Hepatocyte (in vitro differentiated cells): ENCODE data around the gene LARP4B. TPM values are rescaled to one million over a fixed set of nuclear protein-coding genes. Genes with fewer than 3 reads are reported as not detected.

Experiments
- DNase-seq: peaks from one replicate; pipeline ENCODE4 v3.0.0-alpha.2; 2016; ENCODE audit warnings: low spot score
- H2AFZ ChIP-seq: fragments of 200-600 bp; sonication (generic); 2 replicates; pipeline ENCODE4 v1.6.0; 2016; ENCODE audit warnings: antibody characterized with exemption, mild to moderate bottlenecking
- H3K27ac ChIP-seq: fragments of 200-600 bp; sonication (generic); 2 replicates; pipeline ENCODE4 v1.5.1; 2016; ENCODE audit warnings: mild to moderate bottlenecking
- H3K27me3 ChIP-seq: fragments of 200-600 bp; sonication (generic); 2 replicates; pipeline ENCODE4 v1.6.1; 2016
- H3K36me3 ChIP-seq: fragments of 200-600 bp; sonication (generic); replicated peaks from 2 replicates; pipeline ENCODE4 v1.5.1; 2016; ENCODE audit warnings: low read depth; ENCODE audit not compliant: insufficient read depth
- H3K4me1 ChIP-seq: fragments of 200-600 bp; sonication (generic); 2 replicates; pipeline ENCODE4 v1.5.1; 2016; ENCODE audit warnings: mild to moderate bottlenecking, moderate library complexity; ENCODE audit not compliant: insufficient read depth
- H3K4me2 ChIP-seq: fragments of 200-600 bp; sonication (generic); 2 replicates; pipeline ENCODE4 v1.6.0; 2016
- H3K4me3 ChIP-seq: fragments of 200-600 bp; sonication (generic); 2 replicates; pipeline ENCODE4 v1.5.1; 2016; ENCODE audit warnings: mild to moderate bottlenecking
- H3K79me2 ChIP-seq: fragments of 200-600 bp; sonication (generic); 2 replicates; pipeline ENCODE4 v1.6.0; 2017; ENCODE audit warnings: mild to moderate bottlenecking
- H3K9me2 ChIP-seq: fragments of 200-600 bp; sonication (generic); replicated peaks from 2 replicates; pipeline ENCODE4 v1.6.0; 2017; ENCODE audit warnings: mild to moderate bottlenecking; ENCODE audit not compliant: insufficient read depth
- H3K9me3 ChIP-seq: fragments of 200-600 bp; sonication (generic); 2 replicates; pipeline ENCODE4 v1.5.1; 2016; ENCODE audit warnings: low read depth, mild to moderate bottlenecking
- H4K20me1 ChIP-seq: fragments of 200-600 bp; sonication (generic); 2 replicates; pipeline ENCODE4 v1.6.0; 2016; ENCODE audit warnings: mild to moderate bottlenecking; ENCODE audit not compliant: insufficient read depth, poor library complexity, severe bottlenecking
- CTCF ChIP-seq: fragments of 200-600 bp; sonication (generic); IDR thresholded peaks from 2 replicates; pipeline ENCODE4 v1.5.1; 2016; ENCODE audit warnings: antibody characterized with exemption, mild to moderate bottlenecking; ENCODE audit not compliant: poor library complexity
- EZH2 ChIP-seq: fragments of 200-600 bp; sonication (generic); IDR thresholded peaks from 2 replicates; pipeline ENCODE4 v1.6.1; 2016; ENCODE audit warnings: antibody characterized with exemption, mild to moderate bottlenecking, borderline replicate concordance
- EZH2phosphoT487 ChIP-seq: fragments of 200-600 bp; sonication (generic); IDR thresholded peaks from one replicate; pipeline ENCODE4 v1.6.1; 2018; ENCODE audit warnings: antibody characterized with exemption, mild to moderate bottlenecking, low read depth, moderate library complexity; ENCODE audit not compliant: unreplicated experiment, severe bottlenecking
- WGBS: methylation state at CpG from one replicate; pipeline ENCODE4 v1.1.6; 2016; ENCODE audit warnings: low lambda C conversion rate; ENCODE audit errors: missing lambda C conversion rate; 5-methylcytosine and 5-hydroxymethylcytosine counted together
- polyA plus RNA-seq: library from polyadenylated mRNA; unstranded; fragments of >200 nt; fragmentation: Nextera tagmentation; extraction: Ambion mirVana; gene quantifications from 2 replicates; pipeline ENCODE4 v1.2.1, GENCODE V29; 2016
- total RNA-seq: library from RNA; depleted of rRNA; stranded (reverse); fragments of >200 nt; gene quantifications from 2 replicates; pipeline ENCODE4 v1.2.3, GENCODE V29; 2014

Gene LARP4B
- total and polyA plus RNA-seq, 2 experiments from 2014 or later: 28.4 to 43.4 TPM

- WGBS: 91% methylated on average over 8 of the region's 8 CpGs
- Histone ChIP-seq H3K36me3 (no peaks in the 10 kb centered on the region), H3K4me1 (peaks cover 30% of the 10 kb centered on the region), H3K27me3 (no peaks in the 10 kb centered on the region), H3K27ac (peak overlapping the region; percentile 98), H3K4me3 (no peak overlapping the region), H3K79me2 (no peaks in the 10 kb centered on the region), H2AFZ (no peak overlapping the region), H3K9me2 (no peaks in the 10 kb centered on the region), H3K9me3 (no peaks in the 10 kb centered on the region), H3K4me2 (no peak overlapping the region), H4K20me1 (no peaks in the 10 kb centered on the region)
- no peak for TF ChIP-seq CTCF
- no peak for TF ChIP-seq EZH2
- no peak for TF ChIP-seq EZH2phosphoT487
- no peak for DNase-seq
These were observed 41.3 kb upstream of the LARP4B start for GRCh38 chr10:972763-973162.

GRCh38 chr10:971613-972012 lies 40.1 kb upstream of the LARP4B start:
- WGBS: 61% methylated on average over 12 of the region's 12 CpGs
- no peaks in the 10 kb centered on the region for H3K9me3 ChIP-seq
- peak; percentile 61 for DNase-seq
- TF ChIP-seq CTCF (no peak), EZH2 (no peak), EZH2phosphoT487 (no peak)
- no peaks in the 10 kb centered on the region for H3K9me2 ChIP-seq
- H3K36me3 ChIP-seq: no peaks in the 10 kb centered on the region
- H3K4me1 ChIP-seq: peaks cover 30% of the 10 kb centered on the region
- peak overlapping the region; percentile 38 for H3K4me2 ChIP-seq
- H3K79me2 ChIP-seq: no peaks in the 10 kb centered on the region
- no peak overlapping the region for H2AFZ ChIP-seq
- peak overlapping the region; percentile 98 for H3K27ac ChIP-seq
- no peak overlapping the region for H3K4me3 ChIP-seq
- no peaks in the 10 kb centered on the region for H4K20me1 ChIP-seq
- H3K27me3 ChIP-seq: no peaks in the 10 kb centered on the region

- H3K27me3 ChIP-seq: no peaks in the 10 kb centered on the region
- peaks cover 30% of the 10 kb centered on the region for H3K4me1 ChIP-seq
- no peak overlapping the region for H2AFZ ChIP-seq
- TF ChIP-seq EZH2 (no peak), EZH2phosphoT487 (no peak), CTCF (no peak)
- DNase-seq: peak; percentile 55
- H3K4me2 ChIP-seq: peak overlapping the region; percentile 38
- H3K9me3 ChIP-seq: no peaks in the 10 kb centered on the region
- WGBS: 34% methylated on average over 4 of the region's 4 CpGs
- no peaks in the 10 kb centered on the region for H4K20me1 ChIP-seq
- H3K4me3 ChIP-seq: no peak overlapping the region
- H3K36me3 ChIP-seq: no peaks in the 10 kb centered on the region
- no peaks in the 10 kb centered on the region for H3K79me2 ChIP-seq
- peak overlapping the region; percentile 98 for H3K27ac ChIP-seq
- no peaks in the 10 kb centered on the region for H3K9me2 ChIP-seq
These were observed 39.6 kb upstream of the LARP4B start for GRCh38 chr10:971150-971542.
